ENCODE measurements around the gene FTCD. TPM values are rescaled to one million over a fixed set of nuclear protein-coding genes. Genes with fewer than 3 reads are reported as not detected.
"Not testable (repeated sequence)": the region's sequence is repeated elsewhere in the genome, so short reads cannot be mapped to it uniquely, and the experiment has no call there.

The FTCD gene
- 0.85 TPM for total RNA-seq

DNA sequence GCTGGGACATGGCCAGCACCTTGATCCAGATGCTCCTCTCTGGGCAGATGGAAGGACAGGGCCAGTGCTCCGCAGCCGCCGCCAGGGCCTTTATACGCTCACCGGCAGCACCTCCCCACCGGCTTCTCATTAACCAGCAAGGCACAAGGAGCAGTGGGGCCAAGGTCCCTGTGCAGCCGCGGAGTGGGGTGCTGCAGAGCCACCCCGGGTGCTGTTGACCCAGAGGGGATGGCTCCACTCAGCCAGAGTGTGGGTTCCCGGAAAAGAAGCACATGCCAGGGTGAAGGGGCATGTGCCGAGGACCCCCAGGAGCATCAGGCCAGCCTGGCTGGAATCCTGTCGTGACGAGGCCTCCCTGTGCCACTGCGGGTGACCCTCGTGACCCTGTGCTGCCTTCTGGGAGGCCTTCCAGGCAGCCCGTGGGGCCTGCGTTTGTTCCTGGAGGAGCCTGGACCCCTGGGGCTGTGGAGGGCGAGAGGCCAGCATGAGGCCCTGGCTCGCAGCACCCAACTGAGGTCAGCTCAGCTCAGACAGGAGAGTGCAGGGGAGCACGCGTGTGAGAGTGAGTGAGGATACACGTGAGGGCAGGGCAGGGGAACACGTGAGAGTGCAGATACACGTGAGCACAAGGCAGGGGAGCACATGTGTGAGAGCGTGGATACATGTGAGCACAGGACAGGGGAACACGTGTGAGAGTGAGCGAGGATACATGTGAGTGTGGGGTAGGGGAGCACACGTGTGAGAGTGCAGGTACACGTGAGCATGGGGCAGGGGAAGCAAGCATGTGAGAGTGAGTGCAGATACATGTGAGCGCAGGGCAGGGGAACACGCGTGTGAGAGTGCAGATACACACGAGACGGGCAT is at the start of gene FTCD:
Gene FTCD, minus strand, starts transcription at position 66 of the 864 bp plus-strand sequence. Its CDS starts 56 bp downstream, at position 10.
- Histone ChIP-seq H3K4me1 (peaks cover 0 to 2% of the 10 kb centered on the region in 2 donors), H3K9me3 (no peaks in the 10 kb centered on the region), H3K27ac (no peak within 1 kb of the TSS), H3K4me3 (no peak within 1 kb of the TSS), H3K27me3 (no peaks in the 10 kb centered on the region), H3K36me3 (no peaks in the 10 kb centered on the region)
- intact Hi-C loops (cut with DNase I) = no loop called here
- no peak for TF ChIP-seq CTCF (IDR thresholded peaks at IDR 0.05)
- DNase-seq (ENCODE audit: low spot score in 2 of 2) = peak in 1 of 2 donors; percentile 51

- Histone ChIP-seq H3K27me3 (no peaks in the 10 kb centered on the region), H3K9me3 (no peaks in the 10 kb centered on the region), H3K4me3 (no peak overlapping the region), H3K27ac (no peak overlapping the region), H3K36me3 (peaks cover 70 to 74% of the 10 kb centered on the region in 2 donors), H3K4me1 (no peaks in the 10 kb centered on the region)
- DNase-seq (ENCODE audit: low spot score in 2 of 2) = no peak
- no peak for TF ChIP-seq CTCF (IDR thresholded peaks at IDR 0.05)
- intact Hi-C loops (cut with DNase I) = no loop called here
Measured at GRCh38 chr21:46205166-46205565, 49.8 kb upstream of the FTCD start.

- peaks cover 64 to 72% of the 10 kb centered on the region in 2 donors for H3K36me3 ChIP-seq
- H3K9me3 ChIP-seq = no peaks in the 10 kb centered on the region
- no peak for DNase-seq (ENCODE audit: low spot score in 2 of 2)
- no peaks in the 10 kb centered on the region for H3K27me3 ChIP-seq
- no peak for TF ChIP-seq CTCF (IDR thresholded peaks at IDR 0.05)
- H3K4me3 ChIP-seq = no peak overlapping the region
- no peaks in the 10 kb centered on the region for H3K4me1 ChIP-seq
- H3K27ac ChIP-seq = no peak overlapping the region
- intact Hi-C loops (cut with DNase I) = no loop called here
Measured at GRCh38 chr21:46203203-46203600, 47.8 kb upstream of the FTCD start.

GRCh38 chr21:46202592-46203202 is 47.3 kb upstream of the FTCD start:
- no peaks in the 10 kb centered on the region for H3K9me3 ChIP-seq
- intact Hi-C loops (cut with DNase I) = no loop called here
- no peaks in the 10 kb centered on the region for H3K27me3 ChIP-seq
- H3K27ac ChIP-seq = no peak overlapping the region
- no peak for TF ChIP-seq CTCF (IDR thresholded peaks at IDR 0.05)
- no peak for DNase-seq (ENCODE audit: low spot score in 2 of 2)
- H3K4me1 ChIP-seq = no peaks in the 10 kb centered on the region
- H3K4me3 ChIP-seq = no peak overlapping the region
- H3K36me3 ChIP-seq = peaks cover 59 to 71% of the 10 kb centered on the region in 2 donors

- H3K27me3 ChIP-seq; H3K4me3 ChIP-seq; DNase-seq (ENCODE audit: low spot score in 2 of 2); intact Hi-C loops (cut with DNase I); H3K4me1 ChIP-seq; H3K9me3 ChIP-seq; H3K27ac ChIP-seq: not testable (repeated sequence)
- peaks cover 56 to 71% of the 10 kb centered on the region in 2 donors for H3K36me3 ChIP-seq
Measured at GRCh38 chr21:46200877-46201803, 45.8 kb upstream of the FTCD start.
